SK-MEL-5 (cell line): ENCODE results near the gene AUH. TPM values are rescaled to one million over a fixed set of nuclear protein-coding genes. Genes with fewer than 3 reads are reported as not detected.

ENCODE experiments used
- DNase-seq: peaks from one replicate; pipeline ENCODE4 v3.0.0-alpha.2; 2016; ENCODE audit warnings: low read depth, low spot score
- in situ Hi-C: cut with HindIII; loops from 2 replicates; pipeline ENCODE4 v1.10.0; 2016; ENCODE audit warnings: low sequenced_read_pairs, high pct_unique_total_duplicates, low pct_unique_long_range_greater_than_20kb
- total RNA-seq: library from RNA; depleted of rRNA; stranded (reverse); fragments of >200 nt; shearing (Covaris generic); gene quantifications from 2 replicates; pipeline ENCODE4 v1.2.3, GENCODE V29; 2014

The AUH gene
- total RNA-seq, 1 experiment from 2014 or later = 29.9 TPM

GRCh38 chr9:91243029-91243428, 118.7 kb downstream of the AUH start:
- in situ Hi-C loops = no loop called here
- DNase-seq = no peak

- in situ Hi-C loops = no loop called here
- DNase-seq = no peak
Observed at GRCh38 chr9:91241909-91242308, 119.8 kb downstream of the AUH start.

- no peak for DNase-seq
- in situ Hi-C loops = no loop called here
Observed at GRCh38 chr9:91240596-91241165, 121.0 kb downstream of the AUH start.

DNA sequence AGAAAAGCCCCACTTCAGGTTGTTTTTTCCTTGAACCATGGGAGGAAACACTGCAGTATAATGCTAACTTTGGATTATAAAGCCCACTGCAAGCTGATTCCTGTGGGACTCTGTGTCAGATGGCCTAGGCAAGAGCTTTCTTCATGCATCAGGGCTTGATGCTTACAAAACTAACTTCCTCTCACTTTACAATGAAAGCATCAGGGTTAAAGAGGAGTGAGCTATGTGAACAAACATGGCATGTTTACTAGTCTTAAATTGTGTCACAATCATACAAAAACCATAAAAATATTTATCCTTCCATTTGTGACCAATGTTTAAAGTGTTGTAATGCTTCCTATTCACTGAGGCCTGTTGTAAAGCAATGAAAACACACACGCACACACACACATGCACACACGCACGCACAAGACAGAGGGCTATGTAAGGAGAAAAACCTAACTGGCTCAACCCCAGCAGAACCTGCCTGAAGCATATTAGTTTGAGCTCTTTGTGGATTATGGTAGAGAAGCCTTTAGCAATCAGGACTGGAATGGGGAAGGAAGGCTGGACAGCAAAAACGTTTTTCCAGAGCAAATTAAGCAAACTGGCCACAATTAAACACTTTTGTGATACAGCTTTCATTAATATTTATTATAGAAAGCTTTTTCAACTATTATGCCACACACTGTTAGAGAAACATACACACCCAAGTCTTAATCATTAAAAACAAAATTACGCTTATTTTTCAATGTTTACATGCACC, 122.2 kb downstream of the AUH start:
- no peak for DNase-seq
- in situ Hi-C loops = no loop called here

DNA sequence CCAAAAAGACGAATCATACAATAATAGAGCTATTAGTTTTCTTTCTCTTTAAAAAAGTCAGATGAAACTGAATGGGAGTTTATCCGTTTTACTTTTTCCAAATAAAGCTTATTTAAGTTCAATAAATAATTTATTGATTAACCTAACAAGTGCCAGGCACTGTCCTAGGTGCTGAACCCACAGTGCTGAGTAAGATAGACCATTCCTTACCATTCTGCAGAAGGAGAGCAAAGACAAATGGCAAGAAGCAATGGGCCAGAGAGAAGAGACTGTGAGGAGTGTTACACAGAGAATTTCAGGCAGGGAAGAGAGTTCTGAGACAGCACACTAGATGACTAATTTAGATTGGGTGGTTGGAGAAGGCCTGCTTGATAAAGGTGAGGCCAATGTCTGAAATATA, 127.2 kb downstream of the AUH start:
- no peak for DNase-seq
- in situ Hi-C loops = no loop called here

DNA sequence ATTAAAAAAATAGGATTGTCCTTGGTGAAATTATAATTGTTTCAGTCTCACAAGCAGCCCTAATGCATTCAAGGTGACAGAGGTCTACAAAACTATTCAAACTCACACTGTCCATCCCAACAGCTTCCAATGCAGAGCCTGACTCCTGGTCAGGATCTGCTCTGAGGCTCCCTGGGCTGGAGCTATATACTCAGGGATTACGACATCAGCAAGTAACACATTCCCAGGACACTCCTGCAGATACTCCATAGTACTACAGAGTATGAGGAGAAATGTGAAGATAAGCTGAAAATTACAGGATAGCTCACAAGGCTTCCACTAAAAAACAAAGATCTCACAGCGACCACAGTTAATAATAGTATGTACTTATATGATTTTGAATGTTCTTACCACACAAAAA, 130.1 kb downstream of the AUH start:
- no peak for DNase-seq
- in situ Hi-C loops = no loop called here

- no peak for DNase-seq
- in situ Hi-C loops = no loop called here
Observed at GRCh38 chr9:91223000-91223399, 138.7 kb downstream of the AUH start.

DNA sequence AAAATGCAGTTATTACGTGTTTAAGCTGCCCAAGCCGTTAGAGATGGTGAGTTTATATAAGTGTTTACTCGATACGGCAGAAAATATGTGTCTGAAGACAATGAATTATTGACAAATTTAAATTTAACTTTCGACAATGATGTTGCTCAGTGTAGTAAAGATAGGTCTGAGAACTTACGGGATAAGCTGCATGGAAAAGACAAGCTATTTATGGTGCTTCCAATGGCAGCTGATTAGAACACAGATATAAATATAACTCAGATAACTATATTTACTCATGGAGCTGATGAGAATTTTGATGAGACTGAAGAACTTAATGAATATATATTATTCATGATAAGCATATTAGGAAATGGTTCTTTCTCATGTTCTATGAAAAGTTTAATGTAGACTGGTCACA, 139.3 kb downstream of the AUH start:
- no peak for DNase-seq
- in situ Hi-C loops = no loop called here

GRCh38 chr9:91221332-91221731, 140.4 kb downstream of the AUH start:
- in situ Hi-C loops = no loop called here
- DNase-seq = no peak

DNA sequence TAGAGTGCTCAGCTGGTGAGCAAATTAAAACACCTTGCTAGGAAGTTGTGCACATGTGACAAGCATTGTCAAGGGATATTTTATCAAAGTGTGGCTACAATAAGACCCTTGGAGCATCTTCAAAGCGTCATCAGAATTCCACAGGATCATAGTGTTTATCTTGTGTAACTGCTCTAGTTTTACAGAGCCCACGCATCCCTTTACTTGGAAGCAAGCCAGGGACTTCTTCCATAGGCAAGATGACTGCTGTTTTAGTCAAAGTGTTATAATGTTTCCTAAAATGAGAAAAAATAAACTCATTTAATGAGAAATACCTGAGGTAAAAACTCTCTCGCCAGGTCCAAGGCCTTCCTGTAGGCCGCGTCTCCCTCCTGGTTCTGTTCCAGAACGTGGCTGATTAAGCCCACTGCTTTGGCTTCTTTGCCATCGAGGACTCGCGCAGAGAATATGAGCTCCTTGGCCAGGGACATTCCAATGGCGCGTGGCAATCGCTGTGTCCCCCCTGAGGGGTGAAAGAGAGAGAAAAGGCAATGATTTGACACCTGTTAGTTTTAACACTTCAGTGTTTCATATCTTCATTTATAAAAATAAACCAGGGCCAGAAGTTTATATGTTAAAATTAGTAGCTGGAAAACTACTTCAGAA, 141.1 kb downstream of the AUH start:
- in situ Hi-C loops = no loop called here
- no peak for DNase-seq

DNA sequence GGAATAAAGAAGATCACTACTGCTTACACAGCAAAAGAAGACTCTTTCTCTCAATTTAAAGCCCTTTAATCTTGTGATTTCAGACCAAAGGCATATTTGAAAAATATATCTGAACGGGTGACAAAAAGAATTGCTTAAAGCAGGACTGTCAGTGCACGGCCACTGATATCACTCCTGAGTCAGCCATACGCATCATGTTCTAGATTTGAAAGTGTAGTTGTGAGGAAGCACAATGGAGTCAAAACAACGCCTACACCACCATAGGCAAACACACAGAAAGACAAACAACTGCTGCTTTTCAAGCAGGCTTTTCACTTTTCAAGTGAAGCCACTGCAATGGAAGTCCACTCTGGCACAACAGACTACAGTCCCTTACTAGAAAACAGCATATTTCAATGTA, 141.7 kb downstream of the AUH start:
- DNase-seq = no peak
- in situ Hi-C loops = no loop called here

DNA sequence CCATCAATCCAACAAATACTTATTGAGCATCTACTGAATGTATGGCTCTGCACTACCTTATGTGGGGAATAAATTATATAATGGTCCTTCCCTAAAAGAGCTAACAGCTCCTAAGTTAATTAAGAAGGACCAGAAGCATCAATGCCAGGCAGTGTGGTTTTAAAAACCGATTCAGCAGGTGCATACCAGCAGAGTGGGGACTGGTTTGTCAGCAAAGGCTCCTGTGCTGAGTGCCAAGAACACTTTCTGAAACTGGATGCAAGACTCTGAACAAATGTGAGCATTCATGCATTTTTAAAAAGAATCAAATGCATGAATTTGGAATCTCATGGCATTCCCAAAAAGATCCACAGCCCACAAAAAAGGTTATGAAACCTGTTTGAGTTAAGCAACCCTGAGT, 142.2 kb downstream of the AUH start:
- DNase-seq = no peak
- in situ Hi-C loops = no loop called here

- in situ Hi-C loops = no loop called here
- DNase-seq = no peak
Observed at GRCh38 chr9:91217388-91217787, 144.3 kb downstream of the AUH start.

DNA sequence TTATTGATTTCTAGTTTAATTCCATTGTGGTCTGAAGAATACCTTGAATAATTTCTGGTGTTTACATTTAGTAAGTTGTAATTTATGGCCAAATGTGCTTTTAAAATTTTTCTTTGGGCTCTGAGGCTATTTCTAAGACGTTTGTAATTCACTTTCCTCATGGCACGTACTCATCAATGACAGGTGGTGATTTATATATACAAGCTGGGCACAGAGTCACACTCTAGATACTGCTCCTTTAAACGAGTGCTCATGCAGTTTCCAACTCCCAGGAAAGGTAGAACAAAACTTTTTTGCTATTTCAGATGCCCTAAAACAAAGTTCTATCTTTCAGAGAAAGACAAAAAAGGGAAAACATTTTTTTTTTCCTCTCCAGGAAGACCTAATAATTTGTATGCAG, 146.9 kb downstream of the AUH start:
- in situ Hi-C loops = no loop called here
- no peak for DNase-seq

GRCh38 chr9:91214086-91214485, 147.6 kb downstream of the AUH start:
- in situ Hi-C loops = no loop called here
- no peak for DNase-seq

- DNase-seq = no peak
- in situ Hi-C loops = no loop called here
Observed at GRCh38 chr9:91212596-91213243, 149.0 kb downstream of the AUH start.

- in situ Hi-C loops = no loop called here
- DNase-seq = no peak
Observed at GRCh38 chr9:91211919-91212318, 149.8 kb downstream of the AUH start.

DNA sequence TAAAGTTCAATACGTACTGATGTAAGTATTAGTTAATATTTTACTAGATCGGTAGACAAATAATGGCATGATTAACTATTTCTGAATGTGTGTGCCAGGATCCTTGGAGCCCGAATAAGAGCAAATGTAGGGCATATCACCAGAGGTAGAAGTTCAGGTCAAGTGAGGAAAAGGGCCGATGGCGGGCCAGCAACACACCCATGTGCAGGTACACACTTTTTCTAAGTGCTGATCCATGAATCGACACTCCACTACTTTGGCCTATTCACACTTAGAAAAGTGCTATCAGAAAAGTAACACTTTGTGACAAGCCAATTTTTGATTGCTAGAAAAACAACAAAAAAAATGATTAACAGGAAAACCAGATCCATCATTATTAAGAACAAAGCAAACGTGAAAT, 150.3 kb downstream of the AUH start:
- in situ Hi-C loops = no loop called here

GRCh38 chr9:91210318-91210717, 151.4 kb downstream of the AUH start:
- in situ Hi-C loops = no loop called here
- no peak for DNase-seq

More for the DNA sequence above, 150.3 kb downstream of the AUH start:
- DNase-seq = no peak
